HepG2 (cell line): ENCODE data around the gene LENG1. TPM values are rescaled to one million over a fixed set of nuclear protein-coding genes. Genes with fewer than 3 reads are reported as not detected.

Experiments used
- CENPX ChIP-seq: sonication (generic); formaldehyde crosslinking; IDR thresholded peaks from 2 replicates; pipeline ENCODE4 v1.9.0; 2021; ENCODE audit warnings: mild to moderate bottlenecking, missing genetic modification reagents, moderate library complexity
- CREM ChIP-seq, 2 experiments: sonication (generic) in 1 of 2; formaldehyde crosslinking in 1 of 2; IDR thresholded peaks; 2 replicates each; pipeline versions ENCODE4 v1.4.0 to v1.6.1; 2016 to 2020; ENCODE audit warnings: antibody characterized with exemption in 1 of 2, mild to moderate bottlenecking in 1 of 2, missing genetic modification reagents in 1 of 2
- FOXA1 ChIP-seq, 2 experiments: fragments of 450-650 bp in 1 of 2; sonication (generic) in 1 of 2; formaldehyde crosslinking in 1 of 2; IDR thresholded peaks; 2 replicates each; pipeline versions ENCODE4 v1.4.0 to v1.6.1; 2016 to 2020; ENCODE audit warnings: missing genetic modification reagents in 1 of 2
- HNRNPL ChIP-seq: fragments of 200-400 bp; formaldehyde crosslinking; IDR thresholded peaks from 2 replicates; pipeline ENCODE4 v1.6.1; 2017; ENCODE audit warnings: mild to moderate bottlenecking, low read depth, low read length
- KAT2B ChIP-seq: fragments of 150-350 bp; IDR thresholded peaks from 2 replicates; pipeline ENCODE4 v1.6.1; 2014; ENCODE audit warnings: low read depth, low read length, borderline replicate concordance
- NR3C1 ChIP-seq: sonication (generic); formaldehyde crosslinking; IDR thresholded peaks from 2 replicates; pipeline ENCODE4 v1.4.0; 2020; ENCODE audit warnings: missing genetic modification reagents
- REL ChIP-seq: sonication (generic); formaldehyde crosslinking; conservative IDR thresholded peaks from 2 replicates; pipeline ENCODE4 v1.8.0; 2022; ENCODE audit warnings: mild to moderate bottlenecking, missing genetic modification reagents, moderate library complexity
- RXRA ChIP-seq: sonication (generic); formaldehyde crosslinking; IDR thresholded peaks from 2 replicates; pipeline ENCODE4 v1.5.1; 2020; ENCODE audit warnings: missing genetic modification reagents
- TBP ChIP-seq: sonication (generic); formaldehyde crosslinking; IDR thresholded peaks from 2 replicates; pipeline ENCODE4 v1.5.0; 2020; ENCODE audit warnings: missing genetic modification reagents
- U2AF2 ChIP-seq: fragments of 200-400 bp; formaldehyde crosslinking; IDR thresholded peaks from 2 replicates; pipeline ENCODE4 v1.6.1; 2017; ENCODE audit warnings: low read depth, mild to moderate bottlenecking, low read length
- ZNF251 ChIP-seq: sonication (generic); formaldehyde crosslinking; IDR thresholded peaks from 2 replicates; pipeline ENCODE4 v1.9.0; 2021; ENCODE audit warnings: mild to moderate bottlenecking, missing genetic modification reagents
- ZNF274 ChIP-seq: sonication (generic); formaldehyde crosslinking; IDR thresholded peaks from 2 replicates; pipeline ENCODE4 v1.5.1; 2020; ENCODE audit warnings: mild to moderate bottlenecking, missing genetic modification reagents
- ZNF33B ChIP-seq: sonication (generic); formaldehyde crosslinking; IDR thresholded peaks from 2 replicates; pipeline ENCODE4 v1.5.1; 2020; ENCODE audit warnings: mild to moderate bottlenecking, missing genetic modification reagents
- ZNF567 ChIP-seq: sonication (generic); formaldehyde crosslinking; IDR thresholded peaks from 2 replicates; pipeline ENCODE4 v1.8.1; 2023; ENCODE audit warnings: mild to moderate bottlenecking, missing genetic modification reagents, borderline replicate concordance
- ZNF616 ChIP-seq: sonication (generic); formaldehyde crosslinking; IDR thresholded peaks from 2 replicates; pipeline ENCODE4 v1.5.0; 2020; ENCODE audit warnings: low read depth, mild to moderate bottlenecking, missing genetic modification reagents
- ZNF841 ChIP-seq: sonication (generic); formaldehyde crosslinking; IDR thresholded peaks from 2 replicates; pipeline ENCODE4 v1.8.1; 2023; ENCODE audit warnings: missing genetic modification reagents, borderline replicate concordance
- ZSCAN21 ChIP-seq: sonication (generic); formaldehyde crosslinking; IDR thresholded peaks from 2 replicates; pipeline ENCODE4 v1.8.0; 2022; ENCODE audit warnings: mild to moderate bottlenecking, missing genetic modification reagents, moderate library complexity, borderline replicate concordance
- polyA plus RNA-seq, 8 experiments: library from polyadenylated mRNA; depleted of rRNA in 3 of 8; stranded (reverse) in 7 of 8; unstranded in 1 of 8; fragments of >200 nt; fragmentation: Illumina TruSeq in 4 of 8; extraction: Trizol in 4 of 8; gene quantifications; 2 replicates each; pipeline versions ENCODE4 v1.2.1 to v1.2.3, GENCODE V29; 2011 to 2016; ENCODE audit warnings: low read depth in 4 of 8, missing spikeins in 1 of 8, mixed read lengths in 1 of 8; ENCODE audit not compliant: insufficient read depth in 1 of 8
- total RNA-seq, 5 experiments: library from RNA; depleted of rRNA; stranded (reverse); fragments of >200 nt; fragmentation: Illumina TruSeq; extraction: Trizol; gene quantifications; 2 replicates each; pipeline ENCODE4 v1.2.3, GENCODE V29; 2016; ENCODE audit warnings: low read depth in 1 of 5
- TF ChIP-seq, protein P1 (sequence below): sonication (generic); formaldehyde crosslinking; IDR thresholded peaks from 2 replicates; pipeline ENCODE4 v1.4.0; 2020; ENCODE audit warnings: missing genetic modification reagents
- TF ChIP-seq, protein P2 (sequence below): sonication (generic); formaldehyde crosslinking; IDR thresholded peaks from 2 replicates; pipeline ENCODE4 v1.8.1; 2023; ENCODE audit warnings: mild to moderate bottlenecking, moderate library complexity, missing genetic modification reagents
- TF ChIP-seq, protein P3 (sequence below): sonication (generic); formaldehyde crosslinking; IDR thresholded peaks from 2 replicates; pipeline ENCODE4 v1.4.0; 2020; ENCODE audit warnings: mild to moderate bottlenecking, missing genetic modification reagents

Gene LENG1
- total and polyA plus RNA-seq, 2 of the 13 experiments (the other 11 are each of a cell fraction or from before 2014, with no cell fraction given) = 1.8 to 3.8 TPM

DNA sequence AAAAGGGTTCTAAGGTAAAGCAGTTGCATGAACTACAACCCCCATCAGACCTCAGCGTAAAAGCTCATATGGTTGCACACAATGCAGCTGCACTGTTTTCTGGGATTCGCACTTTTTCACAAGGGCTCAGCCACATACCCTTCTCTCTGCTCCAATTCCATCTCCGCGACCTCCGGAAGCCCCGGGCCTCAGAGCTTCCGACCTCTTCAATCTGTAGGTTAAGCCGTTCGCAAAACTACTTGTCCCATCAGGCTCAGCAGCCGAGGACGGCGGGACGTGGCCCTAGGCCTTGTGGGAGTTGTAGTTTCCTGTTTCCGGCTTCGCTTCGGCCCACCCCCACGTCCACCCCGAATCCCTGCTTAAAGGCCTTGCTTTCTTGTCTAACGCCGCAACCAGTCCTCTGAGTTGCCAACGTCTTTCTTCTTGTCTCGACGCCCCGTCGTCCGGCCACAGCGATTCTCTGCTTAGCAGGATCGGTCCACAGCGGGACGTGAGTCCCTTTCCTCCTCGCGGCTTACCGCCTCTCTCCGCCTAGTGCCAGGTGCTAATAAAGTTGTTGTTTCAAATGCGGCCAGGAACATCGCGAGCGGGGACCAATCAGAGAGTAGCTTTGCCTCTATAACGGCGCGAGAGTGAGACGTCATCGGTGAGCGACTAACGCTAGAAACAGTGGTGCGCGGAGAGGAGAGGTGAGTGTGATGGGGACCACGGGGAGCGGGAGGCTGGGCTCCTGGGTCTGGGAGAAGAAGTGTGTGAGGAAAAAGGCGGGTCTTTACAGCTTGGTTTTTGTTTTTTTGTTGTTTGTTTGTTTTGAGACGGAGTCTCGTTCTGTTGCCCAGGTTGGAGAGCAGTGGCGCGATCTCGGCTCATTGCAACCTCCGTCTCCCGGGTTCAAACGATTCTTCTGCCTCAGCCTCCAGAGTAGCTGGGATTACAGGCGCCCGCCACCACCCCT is 44.1 kb downstream of the LENG1 start, which contains the start of the genes PRPF31 and TFPT (continued):
- TF ChIP-seq FOXA1 (IDR thresholded peaks at IDR 0.05) (no peak), FOXA1 (CRISPR knock-in tag; IDR thresholded peaks at IDR 0.05) (0 out of 2 replicates have a peak, but pooled peaks have one; percentile 21), REL (CRISPR knock-in tag) (no peak), KAT2B (no peak), RXRA (CRISPR knock-in tag) (peak; percentile 62; the same call in 1 of the 2 replicates), ZNF251 (no peak), ZNF33B (CRISPR knock-in tag) (0 out of 2 replicates have a peak, but pooled peaks have one; percentile 48), HNRNPL (0 out of 2 replicates have a peak, but pooled peaks have one; percentile 52), ZNF274 (CRISPR knock-in tag) (peak; percentile 46; the same call in 1 of the 2 replicates), ZNF567 (CRISPR knock-in tag) (no peak), ZNF616 (peak; percentile 81; the same call in 1 of the 2 replicates), CENPX (CRISPR knock-in tag) (no peak), CREM (IDR thresholded peaks at IDR 0.05) (peak; percentile 100), CREM (CRISPR knock-in tag; IDR thresholded peaks at IDR 0.05) (peak; percentile 94), ZSCAN21 (CRISPR knock-in tag) (peak; percentile 52; the same call in 1 of the 2 replicates), TBP (CRISPR knock-in tag) (peak; percentile 56; the same call in 1 of the 2 replicates), U2AF2 (peak; percentile 60; the same call in 1 of the 2 replicates), ZNF841 (CRISPR knock-in tag) (no peak), NR3C1 (CRISPR knock-in tag) (no peak)
- TF ChIP-seq, protein P1, sequence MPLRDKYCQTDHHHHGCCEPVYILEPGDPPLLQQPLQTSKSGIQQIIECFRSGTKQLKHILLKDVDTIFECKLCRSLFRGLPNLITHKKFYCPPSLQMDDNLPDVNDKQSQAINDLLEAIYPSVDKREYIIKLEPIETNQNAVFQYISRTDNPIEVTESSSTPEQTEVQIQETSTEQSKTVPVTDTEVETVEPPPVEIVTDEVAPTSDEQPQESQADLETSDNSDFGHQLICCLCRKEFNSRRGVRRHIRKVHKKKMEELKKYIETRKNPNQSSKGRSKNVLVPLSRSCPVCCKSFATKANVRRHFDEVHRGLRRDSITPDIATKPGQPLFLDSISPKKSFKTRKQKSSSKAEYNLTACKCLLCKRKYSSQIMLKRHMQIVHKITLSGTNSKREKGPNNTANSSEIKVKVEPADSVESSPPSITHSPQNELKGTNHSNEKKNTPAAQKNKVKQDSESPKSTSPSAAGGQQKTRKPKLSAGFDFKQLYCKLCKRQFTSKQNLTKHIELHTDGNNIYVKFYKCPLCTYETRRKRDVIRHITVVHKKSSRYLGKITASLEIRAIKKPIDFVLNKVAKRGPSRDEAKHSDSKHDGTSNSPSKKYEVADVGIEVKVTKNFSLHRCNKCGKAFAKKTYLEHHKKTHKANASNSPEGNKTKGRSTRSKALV = no peak
- TF ChIP-seq, protein P2, sequence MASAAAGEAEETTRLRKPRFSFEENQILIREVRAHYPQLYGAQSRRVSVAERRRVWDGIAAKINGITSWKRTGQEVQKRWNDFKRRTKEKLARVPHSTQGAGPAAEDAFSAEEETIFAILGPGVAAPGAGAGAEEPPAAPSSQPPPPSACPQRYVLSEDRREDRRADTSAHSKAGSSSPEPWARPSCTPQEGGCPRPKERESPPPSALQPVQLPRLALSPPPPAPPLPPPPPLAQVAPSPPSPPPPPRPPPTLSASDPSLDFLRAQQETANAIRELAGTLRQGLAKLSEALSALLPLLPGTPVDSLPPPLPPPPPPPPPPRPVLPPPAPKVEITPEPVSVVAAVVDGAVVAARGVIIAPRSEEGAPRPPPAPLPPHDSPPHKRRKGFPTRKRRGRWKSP = peak; percentile 80; the same call in 1 of the 2 replicates
- TF ChIP-seq, protein P3, sequence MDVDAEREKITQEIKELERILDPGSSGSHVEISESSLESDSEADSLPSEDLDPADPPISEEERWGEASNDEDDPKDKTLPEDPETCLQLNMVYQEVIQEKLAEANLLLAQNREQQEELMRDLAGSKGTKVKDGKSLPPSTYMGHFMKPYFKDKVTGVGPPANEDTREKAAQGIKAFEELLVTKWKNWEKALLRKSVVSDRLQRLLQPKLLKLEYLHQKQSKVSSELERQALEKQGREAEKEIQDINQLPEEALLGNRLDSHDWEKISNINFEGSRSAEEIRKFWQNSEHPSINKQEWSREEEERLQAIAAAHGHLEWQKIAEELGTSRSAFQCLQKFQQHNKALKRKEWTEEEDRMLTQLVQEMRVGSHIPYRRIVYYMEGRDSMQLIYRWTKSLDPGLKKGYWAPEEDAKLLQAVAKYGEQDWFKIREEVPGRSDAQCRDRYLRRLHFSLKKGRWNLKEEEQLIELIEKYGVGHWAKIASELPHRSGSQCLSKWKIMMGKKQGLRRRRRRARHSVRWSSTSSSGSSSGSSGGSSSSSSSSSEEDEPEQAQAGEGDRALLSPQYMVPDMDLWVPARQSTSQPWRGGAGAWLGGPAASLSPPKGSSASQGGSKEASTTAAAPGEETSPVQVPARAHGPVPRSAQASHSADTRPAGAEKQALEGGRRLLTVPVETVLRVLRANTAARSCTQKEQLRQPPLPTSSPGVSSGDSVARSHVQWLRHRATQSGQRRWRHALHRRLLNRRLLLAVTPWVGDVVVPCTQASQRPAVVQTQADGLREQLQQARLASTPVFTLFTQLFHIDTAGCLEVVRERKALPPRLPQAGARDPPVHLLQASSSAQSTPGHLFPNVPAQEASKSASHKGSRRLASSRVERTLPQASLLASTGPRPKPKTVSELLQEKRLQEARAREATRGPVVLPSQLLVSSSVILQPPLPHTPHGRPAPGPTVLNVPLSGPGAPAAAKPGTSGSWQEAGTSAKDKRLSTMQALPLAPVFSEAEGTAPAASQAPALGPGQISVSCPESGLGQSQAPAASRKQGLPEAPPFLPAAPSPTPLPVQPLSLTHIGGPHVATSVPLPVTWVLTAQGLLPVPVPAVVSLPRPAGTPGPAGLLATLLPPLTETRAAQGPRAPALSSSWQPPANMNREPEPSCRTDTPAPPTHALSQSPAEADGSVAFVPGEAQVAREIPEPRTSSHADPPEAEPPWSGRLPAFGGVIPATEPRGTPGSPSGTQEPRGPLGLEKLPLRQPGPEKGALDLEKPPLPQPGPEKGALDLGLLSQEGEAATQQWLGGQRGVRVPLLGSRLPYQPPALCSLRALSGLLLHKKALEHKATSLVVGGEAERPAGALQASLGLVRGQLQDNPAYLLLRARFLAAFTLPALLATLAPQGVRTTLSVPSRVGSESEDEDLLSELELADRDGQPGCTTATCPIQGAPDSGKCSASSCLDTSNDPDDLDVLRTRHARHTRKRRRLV (CRISPR knock-in tag) = no peak; the same call in 1 of the 2 replicates
